ENCODE results near the gene DNASE2. TPM values are rescaled to one million over a fixed set of nuclear protein-coding genes. Genes with fewer than 3 reads are reported as not detected.
"Not testable (repeated sequence)": the region's sequence is repeated elsewhere in the genome, so short reads cannot be mapped to it uniquely, and the experiment has no call there.

DNASE2 gene
- total RNA-seq, 1 donor from 2014 or later: 18.4 TPM

DNA sequence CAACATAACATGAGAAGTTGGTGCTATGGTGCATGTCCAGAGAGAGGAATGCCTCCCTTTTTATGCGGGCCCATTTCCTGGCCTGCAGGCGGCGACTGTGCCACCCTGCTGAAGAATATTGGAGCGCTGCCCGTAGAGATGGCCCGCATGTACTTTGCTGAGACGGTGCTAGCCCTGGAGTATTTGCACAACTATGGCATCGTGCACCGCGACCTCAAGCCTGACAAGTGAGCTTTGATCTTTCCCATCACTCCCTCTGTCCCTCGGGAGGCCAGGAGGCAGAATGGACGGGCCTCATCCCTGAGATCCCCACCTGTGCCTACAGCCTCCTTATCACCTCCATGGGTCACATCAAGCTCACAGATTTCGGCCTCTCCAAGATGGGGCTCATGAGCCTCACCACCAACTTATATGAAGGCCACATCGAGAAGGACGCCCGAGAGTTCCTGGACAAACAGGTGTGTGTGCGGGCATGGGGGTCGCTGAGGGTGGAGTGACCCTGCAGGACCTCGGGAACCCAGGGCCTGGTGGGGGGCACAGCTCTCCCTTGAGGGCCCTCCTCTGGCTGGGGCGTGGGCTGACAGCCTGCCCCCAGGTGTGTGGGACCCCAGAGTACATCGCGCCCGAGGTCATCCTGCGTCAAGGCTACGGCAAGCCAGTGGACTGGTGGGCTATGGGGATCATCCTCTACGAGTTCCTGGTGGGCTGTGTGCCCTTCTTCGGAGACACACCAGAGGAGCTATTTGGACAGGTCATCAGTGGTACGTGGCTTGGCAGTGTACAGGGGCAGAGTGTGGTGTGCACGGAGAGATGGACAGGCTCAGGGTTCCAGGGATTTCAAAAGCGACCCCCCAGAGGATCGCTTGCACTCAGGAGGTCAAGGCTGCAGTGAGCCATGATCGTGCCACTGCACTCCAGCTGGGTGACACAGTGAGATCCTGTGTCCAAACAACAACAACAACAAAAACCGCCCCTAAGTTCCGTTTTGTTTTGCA, 16.2 kb downstream of the DNASE2 start:
- no peak for DNase-seq (ENCODE audit: low read depth, low spot score)

DNA sequence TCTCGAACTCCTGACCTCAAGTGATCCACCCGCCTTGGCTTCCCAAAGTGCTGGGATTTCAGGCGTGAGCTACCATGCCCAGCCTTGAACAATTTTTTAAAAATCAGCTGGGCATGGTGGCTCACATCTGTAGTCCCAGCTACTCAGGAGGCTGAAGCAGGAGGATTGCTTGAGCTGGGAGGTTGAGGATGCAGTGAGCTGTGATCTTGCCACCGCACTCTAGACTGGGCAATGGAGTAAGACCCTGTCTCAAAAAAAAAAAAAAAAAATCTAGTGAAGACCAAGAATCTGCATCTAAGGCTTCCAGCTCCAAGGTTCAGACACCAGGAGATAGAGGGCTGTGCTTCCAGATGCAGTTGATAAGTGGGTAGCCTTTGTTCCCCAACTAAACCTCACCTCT, 17.1 kb downstream of the DNASE2 start:
- DNase-seq (ENCODE audit: low read depth, low spot score): no peak

DNA sequence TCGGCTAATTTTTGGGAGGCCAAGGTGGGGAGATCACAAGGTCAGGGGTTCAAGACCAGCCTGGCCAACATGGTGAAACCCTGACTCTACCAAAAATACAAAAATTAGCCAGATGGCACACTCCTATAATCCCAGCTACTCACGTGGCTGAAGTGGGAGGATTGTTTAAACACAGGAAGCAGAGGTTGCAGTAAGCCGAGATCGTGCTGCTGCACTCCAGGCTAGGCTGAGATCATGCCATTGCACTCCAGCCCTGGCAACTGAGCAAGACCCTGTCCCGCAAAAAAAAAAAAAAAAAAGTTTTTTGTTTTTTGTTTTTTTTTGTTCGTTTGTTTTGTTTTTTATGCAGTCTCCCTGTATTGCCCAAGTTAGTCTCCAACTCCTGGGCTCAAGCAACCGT, 21.7 kb downstream of the DNASE2 start:
- no peak for DNase-seq (ENCODE audit: low read depth, low spot score)

DNA sequence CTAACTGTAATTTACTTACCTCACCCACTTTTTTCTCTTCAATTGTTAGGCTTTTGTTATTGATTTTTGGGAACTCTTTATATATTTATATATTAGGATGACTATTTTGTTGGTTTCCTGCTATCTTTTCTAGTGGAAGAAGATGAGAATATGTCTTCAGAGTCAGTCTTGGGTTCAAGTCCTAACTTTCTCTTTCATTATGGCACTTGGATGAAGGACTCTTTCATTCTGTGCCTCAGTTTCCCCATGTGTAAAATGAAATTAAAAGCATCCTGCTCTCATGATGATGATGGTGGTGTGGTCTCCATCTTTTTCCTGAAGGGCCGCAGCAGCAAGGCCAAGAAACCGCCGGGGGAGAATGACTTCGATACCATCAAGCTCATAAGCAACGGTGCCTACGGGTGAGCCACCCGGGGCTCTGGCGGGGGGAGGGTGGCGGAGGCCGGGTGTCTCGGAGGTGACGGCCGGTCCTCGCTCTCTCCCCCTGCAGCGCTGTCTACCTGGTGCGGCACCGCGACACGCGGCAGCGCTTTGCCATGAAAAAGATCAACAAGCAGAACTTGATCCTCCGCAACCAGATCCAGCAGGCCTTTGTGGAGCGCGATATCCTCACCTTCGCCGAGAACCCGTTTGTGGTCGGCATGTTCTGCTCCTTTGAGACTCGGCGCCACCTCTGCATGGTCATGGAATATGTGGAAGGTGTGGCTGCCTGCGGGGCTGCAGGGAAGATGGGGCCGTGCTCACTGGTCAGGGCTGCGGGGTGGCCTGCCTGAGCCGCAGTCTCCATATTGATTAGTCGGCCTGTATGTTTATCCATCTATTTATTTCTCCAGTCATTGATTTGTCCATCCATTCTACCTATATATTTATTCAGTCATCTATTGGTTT, 23.0 kb downstream of the DNASE2 start:
- no peak for DNase-seq (ENCODE audit: low read depth, low spot score)

DNA sequence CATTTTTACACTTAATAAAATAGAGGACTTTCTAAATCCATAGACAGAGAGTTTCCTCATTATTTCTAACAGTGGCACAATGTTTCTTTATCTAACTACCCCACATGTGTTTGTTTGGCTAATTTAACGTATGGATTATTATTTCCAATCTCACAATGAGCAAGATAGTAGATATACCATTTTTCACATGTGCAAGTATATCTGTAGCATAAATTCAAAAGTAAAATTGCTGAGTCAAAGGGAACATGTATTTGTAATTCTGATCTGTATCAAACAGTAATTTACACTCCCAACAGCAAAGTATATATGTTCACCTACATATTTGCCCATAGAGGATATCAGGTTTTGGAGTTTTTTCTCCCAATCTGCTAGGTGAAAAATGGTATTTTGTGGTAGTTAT, 24.6 kb downstream of the DNASE2 start:
- DNase-seq (ENCODE audit: low read depth, low spot score): no peak

DNA sequence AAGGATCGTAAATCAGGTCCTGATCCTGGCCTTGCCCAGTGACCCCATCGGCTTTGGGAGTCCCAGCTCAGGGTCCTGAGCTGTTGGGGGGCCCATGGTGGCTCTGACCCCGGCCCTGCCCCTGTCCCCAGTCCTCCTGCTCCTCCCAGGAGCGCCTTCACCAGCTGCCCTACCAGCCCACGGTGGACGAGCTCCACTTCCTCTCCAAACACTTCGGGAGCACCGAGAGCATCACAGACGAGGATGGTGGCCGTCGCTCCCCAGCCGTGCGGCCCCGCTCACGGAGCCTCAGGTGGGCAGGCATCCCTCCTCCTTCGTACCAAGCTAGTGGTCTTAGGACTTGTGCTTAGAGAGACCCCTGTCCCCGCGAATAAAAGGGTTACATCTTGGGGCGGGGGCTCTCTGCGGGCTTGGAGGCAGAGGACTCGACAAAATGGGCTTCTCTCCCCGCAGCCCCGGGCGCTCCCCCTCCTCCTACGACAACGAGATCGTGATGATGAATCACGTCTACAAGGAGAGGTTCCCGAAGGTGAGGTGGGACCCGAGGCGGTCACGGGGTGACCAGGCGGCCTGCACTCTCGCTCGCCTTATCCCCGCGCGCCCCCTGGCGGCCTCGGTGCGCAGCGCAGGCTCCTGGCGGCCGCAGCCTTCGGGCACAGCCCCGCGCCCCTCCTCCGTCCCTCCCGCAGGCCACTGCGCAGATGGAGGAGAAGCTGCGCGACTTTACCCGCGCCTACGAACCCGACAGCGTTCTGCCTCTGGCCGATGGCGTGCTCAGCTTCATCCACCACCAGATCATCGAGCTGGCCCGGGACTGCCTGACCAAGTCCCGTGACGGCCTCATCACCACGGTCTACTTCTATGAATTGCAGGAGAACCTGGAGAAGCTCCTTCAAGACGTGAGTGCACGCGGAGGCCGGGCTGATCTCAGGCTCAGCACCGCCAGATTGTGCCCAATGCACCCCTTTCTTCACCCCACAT, 33.8 kb downstream of the DNASE2 start:
- no peak for DNase-seq (ENCODE audit: low read depth, low spot score)

DNA sequence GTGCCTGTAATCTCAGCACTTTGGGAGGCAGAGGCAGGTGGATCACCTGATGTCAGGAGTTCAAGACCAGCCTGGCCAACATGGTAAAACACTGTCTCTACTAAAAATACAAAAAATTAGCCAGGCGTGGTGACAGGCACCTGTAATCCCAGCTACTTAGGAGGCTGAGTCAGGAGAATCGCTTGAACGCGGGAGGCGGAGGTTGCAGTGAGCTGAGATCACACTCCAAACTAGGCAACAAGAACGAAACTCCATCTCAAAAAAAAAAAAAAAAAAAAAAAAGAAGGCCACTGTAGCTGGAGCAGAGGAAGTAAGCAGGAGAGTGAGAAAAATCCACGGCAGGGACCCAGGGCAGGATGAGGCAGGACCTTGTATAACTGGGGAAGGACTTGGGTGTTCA, 34.6 kb downstream of the DNASE2 start:
- not testable (repeated sequence) for DNase-seq (ENCODE audit: low read depth, low spot score)

DNA sequence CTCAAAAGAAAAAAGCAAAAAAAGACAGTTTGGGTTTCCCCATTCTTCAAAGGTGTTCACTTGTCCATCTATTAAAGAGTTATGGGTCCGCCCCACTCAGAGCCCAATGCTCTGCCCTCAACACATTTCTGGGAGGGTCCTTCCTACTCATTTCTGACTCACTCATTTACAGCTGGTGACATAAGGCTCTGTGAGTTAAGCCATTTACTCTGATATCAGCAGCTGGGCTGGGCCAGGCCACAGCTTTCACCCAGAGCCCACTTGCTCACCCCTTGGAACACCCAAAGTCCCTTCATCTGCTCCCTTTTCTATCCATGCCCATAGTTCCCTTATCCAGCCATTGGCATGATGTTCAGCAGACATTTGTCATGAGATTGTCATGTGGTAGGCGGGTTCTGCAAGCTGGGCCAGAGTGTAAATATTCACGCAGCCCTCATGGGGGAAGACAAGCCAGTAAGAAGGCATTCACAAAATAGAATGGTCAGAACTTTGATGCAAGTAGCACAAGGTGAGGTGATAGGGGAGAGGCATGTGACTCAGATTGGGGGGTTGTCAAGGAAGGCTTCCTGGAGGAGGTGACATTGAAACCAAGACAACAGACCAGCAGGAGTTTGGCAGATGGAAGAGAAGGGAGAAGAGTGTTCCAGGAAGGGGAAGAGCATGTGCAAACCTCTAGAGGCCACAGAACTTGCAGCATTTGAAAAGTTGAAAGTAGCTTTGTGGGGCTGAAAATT, 37.1 kb downstream of the DNASE2 start:
- DNase-seq (ENCODE audit: low read depth, low spot score): no peak

DNA sequence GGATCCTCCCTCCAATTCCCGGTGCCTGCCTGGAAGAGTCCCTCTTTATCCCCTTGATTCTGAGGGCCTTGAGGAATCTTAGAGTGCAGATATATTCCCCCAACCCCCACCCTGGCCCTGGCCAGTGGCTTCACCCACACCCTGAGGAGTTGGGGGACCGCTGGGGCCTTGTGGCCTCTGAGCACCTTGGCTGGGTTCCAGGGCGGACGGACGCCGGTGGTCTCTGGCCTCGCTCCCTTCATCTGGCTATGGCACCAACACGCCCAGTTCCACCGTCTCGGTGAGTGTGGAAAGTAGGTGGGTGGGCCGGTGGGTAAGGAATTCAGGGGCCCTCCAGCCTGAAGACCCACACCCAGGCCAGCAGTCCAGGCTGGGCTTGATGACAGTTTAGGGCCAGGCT, 37.9 kb downstream of the DNASE2 start:
- no peak for DNase-seq (ENCODE audit: low read depth, low spot score)

DNA sequence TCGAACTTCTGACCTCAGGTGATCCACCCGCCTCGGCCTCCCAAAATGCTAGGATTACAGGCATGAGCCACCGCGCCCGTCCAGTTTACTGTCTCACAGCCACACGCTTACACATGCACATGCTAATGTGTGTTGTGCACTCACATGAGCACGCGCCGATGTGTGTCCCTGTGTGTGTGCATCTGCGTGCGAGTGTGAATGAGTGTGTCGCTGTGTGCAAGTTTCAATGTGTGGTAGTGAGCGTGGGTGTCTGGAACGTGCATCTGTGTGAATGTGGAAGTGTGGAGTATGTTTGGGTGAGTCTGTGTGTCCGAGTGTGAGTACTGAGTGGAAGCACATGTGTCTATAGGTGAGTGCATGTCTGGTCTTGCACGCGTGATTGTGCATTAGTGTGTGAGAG, 38.7 kb downstream of the DNASE2 start:
- no peak for DNase-seq (ENCODE audit: low read depth, low spot score)

DNA sequence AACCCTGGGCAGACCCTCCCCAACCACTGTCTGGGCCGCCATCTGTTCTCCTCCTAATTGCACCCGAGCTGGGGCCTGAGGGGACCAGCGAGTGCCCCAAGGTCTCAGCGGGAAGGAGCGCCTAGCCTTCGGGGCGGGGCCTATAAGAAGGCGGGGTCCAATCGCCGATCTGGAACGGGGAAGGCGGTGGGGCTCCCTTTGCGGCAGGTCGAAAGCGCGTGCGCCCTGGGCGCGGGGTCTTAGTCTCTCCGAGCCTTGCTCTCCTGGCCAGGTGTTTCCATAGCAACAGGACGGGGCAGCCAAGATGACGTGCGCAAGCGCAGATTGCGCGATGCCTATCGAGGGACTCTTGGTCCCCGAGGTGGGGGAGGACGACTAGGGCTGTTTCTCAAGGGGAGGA, 40.2 kb downstream of the DNASE2 start:
- no peak for DNase-seq (ENCODE audit: low read depth, low spot score)

DNA sequence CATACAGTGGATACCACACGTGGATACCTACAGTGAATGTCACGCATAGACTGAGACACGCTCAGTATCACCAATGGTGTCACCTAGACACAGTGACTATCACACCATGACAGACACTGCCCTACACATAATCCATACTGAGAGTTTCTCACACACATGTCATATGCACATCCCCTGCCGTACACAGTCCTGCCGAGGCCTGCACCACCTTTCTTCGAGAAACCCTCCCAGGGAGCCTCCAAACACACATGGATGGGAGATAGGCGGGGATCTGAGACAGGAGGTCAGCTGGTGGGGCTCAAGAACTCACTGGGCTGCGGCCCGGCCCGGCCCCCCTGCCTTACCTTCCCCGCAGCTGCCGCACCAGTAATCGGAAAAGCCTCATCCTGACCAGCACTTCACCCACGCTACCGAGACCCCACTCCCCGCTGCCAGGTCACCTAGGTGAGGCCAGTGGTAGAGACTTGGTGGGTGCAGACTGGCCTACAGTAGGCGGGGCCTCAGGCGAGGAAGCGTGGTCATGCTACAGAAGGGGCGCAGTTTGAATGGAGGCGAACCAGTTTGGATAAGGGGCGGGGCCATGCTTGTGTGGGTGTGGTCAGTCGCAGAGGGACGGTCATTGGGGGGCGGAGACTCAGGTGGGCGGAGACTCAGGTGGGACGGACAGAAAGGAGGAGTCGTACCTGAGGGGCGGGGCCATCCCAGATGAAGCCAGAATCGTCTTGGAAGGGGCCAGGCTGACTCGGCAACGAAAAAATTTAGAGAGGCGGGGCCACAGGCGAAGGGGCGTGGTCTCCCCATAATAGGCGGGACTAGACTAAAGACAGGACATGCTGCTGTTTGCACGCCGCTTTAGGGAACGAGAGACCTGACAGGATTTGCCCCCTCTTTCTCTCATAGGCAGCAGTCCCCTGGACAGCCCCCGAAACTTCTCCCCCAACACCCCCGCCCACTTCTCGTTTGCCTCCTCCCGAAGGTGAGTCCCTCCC, 40.9 kb downstream of the DNASE2 start:
- DNase-seq (ENCODE audit: low read depth, low spot score): no peak

DNA sequence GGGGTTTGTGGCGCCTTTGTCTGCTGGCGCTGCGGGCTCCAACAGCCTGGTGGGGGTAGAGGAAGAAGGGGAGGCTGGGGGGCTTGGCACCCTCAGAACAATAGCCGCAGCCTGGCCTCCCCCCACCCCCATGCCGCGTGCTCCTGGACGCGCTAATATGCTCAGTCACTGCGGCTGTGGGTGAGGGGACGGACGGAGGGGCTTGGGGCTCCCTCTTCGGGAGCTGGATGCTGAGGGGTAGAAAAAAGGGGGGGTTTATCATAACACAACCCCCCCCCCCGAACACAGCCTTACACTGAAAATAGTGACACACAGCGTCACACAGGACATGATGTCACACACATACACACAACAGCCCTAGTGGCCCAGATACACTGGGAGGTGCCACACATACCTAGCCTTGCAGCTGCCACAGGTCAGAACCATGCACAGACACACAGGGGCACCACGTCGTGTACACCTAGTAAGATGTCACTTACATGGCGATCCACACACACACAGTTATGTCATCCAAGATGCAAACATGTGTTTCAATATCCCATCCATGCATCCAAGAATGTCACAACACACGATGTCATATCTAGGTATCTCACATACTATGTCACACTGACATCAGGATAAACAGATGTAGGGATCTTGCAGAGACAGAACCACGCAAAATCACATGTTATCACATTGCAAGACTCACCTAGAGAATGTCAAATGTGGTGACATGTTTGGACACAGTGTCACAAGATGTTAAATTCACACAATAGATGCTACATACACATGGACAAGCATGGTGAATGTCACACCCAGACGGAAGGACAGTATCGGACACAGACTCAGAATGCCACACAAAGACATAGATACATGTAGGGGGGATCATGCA, 42.1 kb downstream of the DNASE2 start:
- DNase-seq (ENCODE audit: low read depth, low spot score): no peak

DNA sequence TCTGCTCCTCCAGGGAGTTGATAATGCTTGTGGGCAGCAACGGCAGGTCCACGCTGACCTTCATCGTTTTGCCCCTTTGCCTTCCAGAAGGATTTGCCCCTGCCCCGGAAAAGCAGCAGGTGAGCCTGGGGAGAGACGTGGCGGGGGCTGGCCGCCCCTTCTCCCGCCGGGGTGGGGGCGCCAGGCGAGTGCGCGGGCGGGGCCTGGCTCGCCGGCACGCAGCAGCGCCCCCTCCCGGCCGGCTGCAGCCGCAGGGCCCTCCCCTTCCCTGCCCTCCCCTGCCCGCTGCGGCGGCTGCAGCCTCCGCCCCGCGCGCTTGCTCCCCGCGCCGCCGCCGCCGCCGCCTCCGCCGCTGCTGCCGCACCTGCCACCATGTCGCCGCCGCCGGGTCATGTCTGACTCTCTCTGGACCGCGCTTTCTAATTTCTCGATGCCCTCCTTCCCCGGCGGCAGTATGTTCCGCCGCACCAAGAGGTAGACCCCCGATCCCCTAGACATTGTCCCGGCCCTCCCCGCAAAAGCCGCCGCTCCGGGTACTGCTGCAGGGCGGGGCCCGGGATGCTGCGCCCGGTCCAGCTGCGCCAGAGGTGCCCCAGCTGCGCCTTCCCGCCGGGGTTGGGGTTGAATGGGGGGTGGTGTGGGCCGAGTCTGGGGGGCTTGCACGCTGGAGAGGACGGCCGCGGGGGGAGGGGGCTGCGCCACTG, 42.9 kb downstream of the DNASE2 start, which contains the start of gene MAST1:
Gene MAST1, plus strand, starts transcription at position 334 of the 704 bp plus-strand sequence. Its CDS starts 58 bp downstream, at position 392.
- no peak for DNase-seq (ENCODE audit: low read depth, low spot score)

DNA sequence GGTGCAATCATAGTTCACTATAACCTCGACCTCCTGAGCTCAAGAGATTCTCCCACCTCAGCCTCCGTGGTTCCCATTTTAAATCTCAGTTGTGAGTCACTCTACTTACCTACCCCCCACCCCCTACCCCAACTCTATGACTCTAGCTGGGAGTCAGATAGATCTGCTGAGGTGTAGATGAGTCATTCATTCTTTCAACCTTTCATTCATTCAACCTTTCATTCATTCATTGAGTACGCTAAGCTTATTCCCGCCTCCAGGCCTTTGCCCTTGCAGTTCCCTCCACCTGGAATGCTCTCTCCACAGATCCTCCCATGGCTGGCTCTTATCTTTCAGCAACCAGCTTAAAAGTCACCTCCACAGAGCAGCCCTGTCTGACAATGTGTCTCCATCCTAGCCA, 44.0 kb downstream of the DNASE2 start:
- DNase-seq (ENCODE audit: low read depth, low spot score): no peak

DNA sequence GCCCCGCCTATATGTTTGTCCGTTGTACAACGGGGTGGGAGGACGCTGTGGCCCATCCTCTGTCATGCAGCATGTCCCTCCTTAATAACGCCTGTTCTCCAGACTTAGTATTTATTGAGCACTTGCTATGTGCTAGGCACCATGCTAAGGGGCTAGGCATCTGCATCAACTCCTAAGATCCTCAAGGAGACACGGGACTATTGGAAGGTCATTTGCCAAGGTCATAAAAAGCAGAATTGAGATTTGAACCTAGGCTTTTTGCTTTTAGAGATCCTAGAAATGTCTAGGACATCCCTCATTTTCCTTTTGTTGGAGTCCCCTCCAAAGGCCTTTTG, 44.8 kb downstream of the DNASE2 start:
- DNase-seq (ENCODE audit: low read depth, low spot score): no peak

DNA sequence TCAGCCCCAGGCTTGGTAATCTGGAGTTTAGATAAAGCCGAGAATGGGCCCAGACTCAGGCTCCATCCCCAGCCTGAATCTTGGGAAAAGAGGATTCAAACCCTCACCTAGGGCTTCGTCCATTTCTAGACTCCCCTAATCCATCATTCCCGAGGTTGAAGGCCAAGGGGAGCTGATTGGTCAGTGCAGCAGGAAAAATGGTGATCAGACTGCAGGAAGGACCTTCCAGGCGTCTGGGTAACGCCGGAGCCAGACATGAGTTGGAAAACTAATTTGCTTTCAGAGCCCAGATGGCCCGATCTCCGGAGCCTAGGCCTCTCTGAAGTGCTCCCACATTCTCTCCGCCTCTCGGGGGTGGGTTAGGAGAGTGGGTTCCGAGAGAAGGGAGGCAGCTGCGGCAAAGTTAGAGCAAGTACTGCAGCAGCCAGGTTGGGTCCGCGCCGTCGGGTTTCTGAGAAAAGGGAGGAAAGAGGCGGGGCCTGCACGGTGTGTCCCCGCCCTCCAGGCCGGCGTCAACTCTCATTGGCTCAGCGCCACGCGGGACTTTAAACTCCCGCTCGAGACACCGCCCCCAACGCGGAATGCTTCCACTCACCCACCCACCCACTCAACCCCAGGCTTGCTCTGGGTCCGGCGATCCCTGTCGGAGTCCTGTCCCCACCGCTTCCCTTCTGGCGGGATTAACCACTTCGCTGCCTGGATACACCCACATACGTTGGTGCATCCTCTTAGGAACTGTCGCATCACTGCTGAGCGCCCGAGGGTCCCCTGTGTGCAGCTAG, 46.1 kb downstream of the DNASE2 start:
- no peak for DNase-seq (ENCODE audit: low read depth, low spot score)

Data from pulmonary artery endothelial cell (primary cell).